Measurements from ENCODE around the gene PKNOX1.
A peak's percentile ranks its signal among the peaks of the same experiment; 100 is the strongest.
"Not testable (repeated sequence)": the region's sequence is repeated elsewhere in the genome, so short reads cannot be mapped to it uniquely, and the experiment has no call there.

Gene PKNOX1, protein sequence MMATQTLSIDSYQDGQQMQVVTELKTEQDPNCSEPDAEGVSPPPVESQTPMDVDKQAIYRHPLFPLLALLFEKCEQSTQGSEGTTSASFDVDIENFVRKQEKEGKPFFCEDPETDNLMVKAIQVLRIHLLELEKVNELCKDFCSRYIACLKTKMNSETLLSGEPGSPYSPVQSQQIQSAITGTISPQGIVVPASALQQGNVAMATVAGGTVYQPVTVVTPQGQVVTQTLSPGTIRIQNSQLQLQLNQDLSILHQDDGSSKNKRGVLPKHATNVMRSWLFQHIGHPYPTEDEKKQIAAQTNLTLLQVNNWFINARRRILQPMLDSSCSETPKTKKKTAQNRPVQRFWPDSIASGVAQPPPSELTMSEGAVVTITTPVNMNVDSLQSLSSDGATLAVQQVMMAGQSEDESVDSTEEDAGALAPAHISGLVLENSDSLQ

DNA sequence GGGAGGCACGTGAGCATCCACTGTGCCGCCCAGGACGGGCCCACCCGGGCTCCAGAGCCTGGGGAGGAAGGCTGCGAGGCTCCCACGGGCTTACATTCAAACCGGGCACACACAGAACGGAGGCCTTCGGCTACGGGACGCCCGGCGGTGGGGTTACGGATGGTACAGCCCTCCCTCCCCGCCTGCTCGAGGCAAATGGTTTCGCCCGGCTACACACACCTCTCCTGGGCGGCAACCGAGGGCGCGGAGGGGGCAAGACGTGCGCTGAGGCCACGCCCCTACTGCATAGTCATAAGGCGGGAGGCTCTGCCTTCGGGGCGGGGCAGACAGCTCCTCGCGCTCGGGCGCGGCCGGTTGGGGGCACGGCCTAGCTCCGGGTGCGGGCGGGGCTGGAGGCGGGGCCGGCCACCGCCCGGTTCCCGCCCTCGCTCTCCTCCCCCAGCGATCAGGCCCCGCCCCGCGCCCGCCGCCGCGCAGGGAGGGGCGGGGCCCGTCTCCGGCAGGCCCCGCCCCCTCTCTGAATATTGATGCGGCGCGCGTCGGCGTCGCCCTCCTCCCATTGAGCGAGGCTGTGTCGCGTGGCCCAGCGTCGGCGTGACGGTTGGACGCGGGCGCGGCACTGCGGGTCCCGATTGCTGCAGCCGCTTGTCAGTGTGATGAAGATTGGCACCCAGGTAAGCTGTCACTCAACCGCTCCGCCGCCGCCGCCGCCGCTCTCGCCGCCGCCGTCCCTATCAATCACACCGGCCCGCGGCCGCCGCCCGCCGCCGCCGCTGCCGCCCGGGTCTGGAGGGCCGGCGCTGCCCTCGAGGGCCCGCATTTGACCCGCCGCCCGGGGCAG, at the start of gene PKNOX1:
Gene PKNOX1, plus strand, starts transcription at position 572 of the 841 bp plus-strand sequence. CDS start 29,820 bp downstream, outside the sequence.
- peak; percentile 99 for DNase-seq

DNA sequence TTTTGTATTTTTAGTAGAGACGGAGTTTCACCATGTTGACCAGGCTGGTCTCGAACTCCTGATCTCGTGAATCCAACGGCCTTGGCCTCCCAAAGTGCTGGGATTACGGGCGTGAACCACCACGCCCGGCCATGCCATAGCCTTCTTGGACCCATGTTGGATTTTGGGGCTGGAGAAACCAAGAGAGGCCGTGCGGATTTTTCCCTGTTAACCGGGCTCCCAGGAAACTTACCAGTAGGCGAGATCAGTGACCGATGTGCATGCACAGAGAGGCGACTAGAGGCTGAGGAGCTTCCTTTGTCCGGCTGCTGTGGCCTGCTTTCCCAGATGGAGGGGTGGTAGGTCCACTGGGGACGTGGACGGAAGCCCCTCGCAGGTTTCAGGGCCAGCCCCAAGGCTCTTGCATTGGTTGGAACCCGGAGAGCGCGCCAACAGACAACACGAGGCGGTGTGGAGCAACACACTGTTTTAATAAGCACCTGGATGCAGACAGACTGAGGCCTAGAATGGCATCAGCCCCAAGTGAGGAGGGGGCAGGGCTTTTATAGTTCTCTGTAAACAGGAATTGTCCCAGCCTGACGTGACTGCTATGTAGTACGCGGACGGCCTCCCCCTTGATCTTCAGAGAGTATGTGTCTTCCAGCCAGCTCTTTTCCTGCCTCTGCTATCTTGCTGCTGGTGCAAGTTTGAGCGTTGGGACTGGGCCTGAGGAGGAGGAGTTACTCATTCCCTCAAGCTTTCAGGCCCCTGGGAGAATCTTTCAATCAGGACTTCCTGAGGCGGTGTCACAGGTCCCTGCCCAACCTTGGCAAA, 49.0 kb upstream of the PKNOX1 start, which contains the start of gene ERVH48-1:
Gene ERVH48-1, minus strand, starts transcription at position 517 of the 813 bp plus-strand sequence. CDS start 6,624 bp downstream, outside the sequence.
- no peak for DNase-seq

DNA sequence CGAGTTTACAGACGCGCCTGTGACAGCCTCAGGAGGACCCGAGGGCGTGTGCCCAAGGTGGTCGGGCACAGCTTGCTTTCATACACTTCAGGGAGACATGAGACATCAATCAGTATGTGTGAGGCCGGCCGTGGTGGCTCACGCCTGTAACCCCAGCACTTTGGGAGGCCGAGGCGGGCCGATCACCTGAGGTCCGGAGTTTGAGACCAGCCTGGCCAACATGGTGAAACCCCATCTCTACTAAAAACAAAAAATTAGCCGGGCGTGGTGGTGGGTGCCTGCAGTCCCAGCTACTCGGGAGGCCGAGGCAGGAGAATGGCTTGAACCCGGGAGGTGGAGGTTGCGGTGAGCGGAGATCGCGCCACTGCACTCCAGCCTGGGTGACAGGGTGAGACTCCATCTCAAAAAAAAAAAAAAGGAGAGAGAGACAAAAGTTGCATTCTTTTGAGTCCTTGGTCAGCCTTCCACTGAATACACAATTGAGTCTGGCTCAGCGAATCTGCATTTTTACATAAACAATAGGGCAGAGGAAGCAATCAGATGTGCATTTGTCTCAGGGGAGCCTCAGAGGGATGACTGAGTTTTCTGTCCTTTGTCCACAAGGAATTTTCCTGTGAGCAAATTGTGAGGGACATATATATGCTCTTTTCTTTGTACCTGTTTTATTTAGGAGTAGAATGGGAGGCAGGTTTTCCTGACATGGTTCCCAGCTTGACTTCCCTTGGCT, 46.7 kb upstream of the PKNOX1 start:
- DNase-seq: not testable (repeated sequence)

DNA sequence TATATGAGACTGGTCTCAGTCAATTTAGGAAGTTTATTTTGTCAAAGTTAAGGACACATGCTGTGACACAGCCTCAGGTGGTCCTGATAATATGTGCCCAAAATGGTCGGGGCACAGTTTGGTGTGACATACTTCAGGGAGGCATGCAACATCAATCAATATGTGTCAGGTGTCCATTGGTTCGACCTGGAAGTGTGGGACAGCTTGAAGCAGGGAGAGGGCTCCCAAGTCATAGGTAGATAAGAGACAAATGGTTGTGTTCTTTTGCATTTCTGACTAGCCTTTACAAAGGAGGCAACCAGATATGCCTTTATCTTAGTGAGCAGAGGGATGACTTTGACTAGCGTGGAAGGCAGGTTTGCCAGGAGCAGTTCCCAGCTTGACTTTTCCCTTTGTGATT, 44.4 kb upstream of the PKNOX1 start:
- no peak for DNase-seq

DNA sequence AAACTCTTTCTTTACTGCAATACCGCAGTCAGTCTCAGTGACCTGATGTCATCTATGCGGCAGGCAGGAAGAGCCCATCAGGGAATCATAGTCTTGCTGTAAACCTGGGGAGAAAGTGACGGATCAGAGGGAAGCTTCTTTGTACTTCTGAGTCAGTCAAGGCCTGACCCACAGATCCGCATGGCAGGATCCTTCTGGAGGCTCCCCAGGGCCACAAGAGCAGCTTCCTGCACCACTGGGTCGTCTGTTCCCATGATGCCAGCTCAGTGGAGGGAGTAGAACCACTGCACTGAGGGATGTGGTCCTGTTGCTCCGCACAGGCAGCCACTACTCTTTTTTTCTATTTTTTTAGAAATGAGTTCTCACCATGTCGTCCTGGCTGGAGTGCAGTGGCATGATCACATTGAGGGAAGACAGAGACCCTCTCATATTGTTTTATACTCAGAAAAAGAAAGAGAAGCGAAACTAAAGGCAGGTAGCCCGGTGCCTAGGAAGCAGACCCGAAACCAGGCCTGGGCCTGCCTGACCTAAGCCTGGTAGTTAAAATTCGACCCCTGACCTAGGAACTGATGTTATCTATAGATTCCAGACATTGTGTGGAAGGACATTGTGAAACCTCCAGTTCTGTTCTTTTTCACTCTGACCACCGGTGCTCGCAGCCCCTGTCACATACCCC, 42.7 kb upstream of the PKNOX1 start:
- DNase-seq: no peak

DNA sequence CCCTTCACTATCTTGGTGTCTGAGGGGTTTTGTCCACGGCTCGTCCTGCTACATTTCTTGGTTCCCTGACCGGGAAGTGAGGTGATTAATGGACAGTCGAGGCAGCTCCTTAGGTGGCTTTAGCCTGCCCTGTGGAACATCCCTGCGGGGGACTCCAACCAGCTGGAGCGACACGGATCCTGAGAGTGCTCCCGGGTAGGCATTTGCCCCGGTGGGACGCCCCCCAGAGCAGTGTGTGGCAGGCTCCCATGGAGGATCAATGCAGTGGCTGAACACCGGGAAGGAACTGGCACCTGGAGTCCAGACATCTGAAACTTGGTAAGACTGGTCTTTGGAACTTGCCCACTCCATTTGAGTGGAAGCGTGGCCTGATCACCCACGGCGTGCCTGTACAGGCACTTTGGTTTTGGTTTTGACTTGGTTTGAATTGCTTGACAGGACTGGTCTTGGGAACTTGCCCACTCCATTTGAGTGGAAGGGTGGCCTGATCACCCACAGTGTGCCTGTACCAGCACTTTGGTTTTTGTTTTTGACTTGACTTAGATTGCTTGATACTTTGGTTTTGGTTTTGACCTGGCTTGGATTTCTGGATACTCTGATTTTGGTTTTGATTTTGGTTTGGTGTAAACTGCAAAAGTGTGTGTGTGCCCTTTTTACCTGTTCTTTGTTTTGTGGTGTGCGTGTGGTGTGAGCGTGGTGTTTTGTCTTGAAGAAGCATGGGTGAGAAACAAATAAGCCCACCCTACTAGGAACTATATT, 41.8 kb upstream of the PKNOX1 start:
- not testable (repeated sequence) for DNase-seq

DNA sequence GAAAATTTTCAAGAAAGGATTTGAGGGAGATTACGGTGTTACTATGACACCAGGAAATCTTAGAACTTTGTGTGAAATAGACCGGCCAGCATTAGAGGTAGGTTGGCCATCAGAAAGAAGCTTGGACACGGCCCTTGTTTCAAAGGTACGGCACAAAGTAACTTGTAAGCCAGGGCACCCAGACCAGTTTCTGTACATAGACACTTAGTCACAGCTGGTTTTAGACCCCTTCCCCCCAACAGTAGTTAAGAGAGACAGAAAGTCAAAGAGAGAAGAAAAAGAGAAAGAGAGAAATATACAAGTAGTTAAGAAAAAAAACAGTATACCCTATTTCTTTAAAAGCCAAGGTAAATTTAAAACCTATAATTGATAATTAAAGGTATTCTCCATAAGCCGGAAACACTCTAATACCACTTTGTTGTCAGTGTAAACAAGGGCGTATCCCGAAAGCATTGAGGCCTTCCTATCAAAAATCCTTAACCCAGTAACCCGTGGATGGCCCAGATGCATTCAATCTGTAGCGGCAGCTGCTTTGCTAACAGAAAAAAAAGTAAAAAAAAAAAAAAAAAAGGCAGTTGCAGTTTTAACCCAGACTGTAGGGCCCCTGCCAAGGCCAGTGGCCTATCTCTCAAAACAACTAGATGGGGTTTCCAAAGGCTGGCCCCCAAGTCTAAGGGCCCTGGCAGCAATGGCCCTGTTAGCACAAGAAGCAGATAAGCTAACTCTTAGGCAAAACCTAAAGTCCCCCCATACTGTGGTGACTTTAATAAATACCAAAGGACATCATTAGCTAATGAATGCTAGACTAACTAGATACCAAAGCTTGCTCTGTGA, 41.0 kb upstream of the PKNOX1 start:
- not testable (repeated sequence) for DNase-seq

DNA sequence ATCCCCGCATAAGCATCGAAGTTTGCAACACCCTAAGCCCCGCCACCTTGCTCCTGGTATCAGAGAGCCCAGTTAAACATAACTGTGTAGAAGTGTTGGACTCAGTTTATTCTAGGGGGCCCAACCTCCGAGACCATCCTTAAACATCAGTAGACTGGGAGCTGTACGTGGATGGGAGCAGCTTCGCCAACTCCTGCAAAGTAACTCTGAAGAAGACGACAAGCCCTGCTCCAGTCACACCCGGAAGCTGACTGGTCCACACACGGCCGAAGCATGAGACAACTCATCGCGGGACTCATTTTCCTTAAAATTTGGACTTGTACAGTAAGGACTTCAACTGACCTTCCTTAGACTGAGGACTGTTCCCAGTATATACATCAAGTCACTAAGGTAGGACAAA, 40.4 kb upstream of the PKNOX1 start:
- DNase-seq: not testable (repeated sequence)

DNA sequence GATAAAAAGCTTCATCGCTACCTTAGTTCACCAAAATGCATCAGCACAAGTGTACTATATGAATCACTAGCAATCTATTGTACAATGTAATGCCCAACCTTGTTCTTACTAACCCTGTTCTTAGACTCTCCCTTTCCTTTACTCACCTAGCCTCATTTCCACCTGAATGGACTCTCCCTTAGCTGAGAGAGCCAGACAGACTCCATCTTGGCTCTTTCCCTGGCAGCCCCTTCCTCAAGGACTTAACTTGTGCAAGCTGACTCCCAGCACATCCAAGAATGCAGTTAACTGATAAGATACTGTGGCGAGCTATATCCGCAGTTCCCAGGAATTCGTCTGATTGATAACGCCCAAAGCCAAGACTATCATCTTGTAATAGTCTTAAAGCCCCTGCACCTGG, 38.0 kb upstream of the PKNOX1 start:
- not testable (repeated sequence) for DNase-seq

DNA sequence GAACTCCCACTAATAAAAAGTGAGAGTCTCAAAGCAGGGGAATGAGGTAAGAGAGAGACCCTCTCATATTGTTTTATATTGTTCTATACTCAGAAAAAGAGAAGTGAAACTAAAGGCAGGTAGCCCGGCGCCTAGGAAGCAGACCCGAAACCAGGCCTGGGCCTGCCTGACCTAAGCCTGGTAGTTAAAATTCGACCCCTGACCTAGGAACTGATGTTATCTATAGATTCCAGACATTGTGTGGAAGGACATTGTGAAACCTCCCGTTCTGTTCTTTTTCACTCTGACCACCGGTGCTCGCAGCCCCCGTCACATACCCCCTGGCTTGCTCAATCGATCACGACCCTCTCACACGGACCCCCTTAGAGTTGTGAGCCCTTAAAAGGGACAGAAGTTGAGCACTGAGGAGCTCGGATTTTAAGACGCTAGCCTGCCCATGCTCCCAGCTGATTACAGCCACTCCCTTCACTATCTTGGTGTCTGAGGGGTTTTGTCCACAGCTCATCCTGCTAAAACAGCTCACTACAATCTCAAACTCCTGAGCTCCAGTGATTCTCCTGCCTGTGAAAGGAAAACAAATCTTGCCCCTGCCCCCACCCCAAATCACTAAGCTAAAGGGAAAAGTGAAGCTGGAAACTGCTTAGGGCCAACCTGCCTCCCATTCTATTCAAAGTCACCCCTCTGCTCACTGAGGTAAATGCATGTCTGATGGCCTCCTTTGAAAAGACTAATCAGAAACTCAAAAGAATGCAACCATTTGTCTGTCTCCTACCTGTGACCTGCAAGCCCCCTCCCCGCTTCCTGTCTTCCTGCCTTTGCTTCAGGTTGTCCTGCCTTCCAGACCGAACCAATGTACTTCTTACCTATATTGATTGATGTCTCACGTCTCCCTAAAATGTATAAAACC, 37.1 kb upstream of the PKNOX1 start:
- DNase-seq: not testable (repeated sequence)

DNA sequence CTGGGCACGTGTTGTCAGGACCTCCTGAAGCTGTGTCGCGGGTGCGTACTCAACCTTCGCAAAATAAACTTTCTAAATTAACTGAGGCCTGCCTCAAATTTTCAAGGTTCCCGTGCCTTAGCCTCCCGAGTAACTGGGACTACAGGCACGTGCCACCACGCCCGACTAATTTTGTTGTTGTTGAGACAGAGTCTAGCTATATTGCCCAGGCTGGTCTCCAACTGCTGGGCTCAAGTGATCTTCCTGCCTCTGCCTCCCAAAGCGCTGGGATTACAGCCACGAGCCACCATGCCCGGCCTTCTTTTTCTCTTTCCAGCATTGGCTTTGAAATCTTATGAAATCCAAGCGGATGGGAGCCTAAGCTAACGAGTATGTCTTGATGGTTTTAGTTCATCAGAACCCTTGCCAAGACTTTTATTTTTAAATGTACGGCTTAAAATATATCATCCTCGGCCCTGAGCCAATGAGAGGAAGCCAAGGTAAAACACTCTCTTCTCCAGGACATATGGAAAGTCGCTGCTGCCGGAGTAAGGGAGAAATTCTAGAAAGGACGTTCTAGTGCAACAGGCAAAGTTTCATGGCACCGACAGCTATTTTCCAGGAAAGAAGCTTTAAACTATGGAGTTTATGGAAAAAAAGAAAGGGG, 36.3 kb upstream of the PKNOX1 start:
- DNase-seq: no peak

DNA sequence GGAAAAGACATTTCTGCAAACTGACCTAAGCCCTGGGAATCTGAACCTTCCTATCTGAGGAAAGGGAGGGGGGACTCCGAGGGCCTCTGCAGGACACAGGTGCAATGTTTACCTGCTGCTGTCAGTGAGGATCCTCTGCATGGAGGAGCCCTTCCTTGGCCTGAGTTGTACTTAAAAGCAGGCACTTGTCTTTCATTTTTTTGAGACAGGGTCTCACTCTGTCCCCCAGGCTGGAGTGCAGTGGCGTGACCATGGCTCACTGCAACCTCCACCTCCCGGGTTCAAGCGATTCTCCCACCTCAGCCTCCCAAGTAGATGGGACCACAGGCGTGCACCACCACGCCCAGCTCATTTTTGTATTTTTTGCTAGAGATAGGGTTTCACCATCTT, 35.8 kb upstream of the PKNOX1 start:
- DNase-seq: not testable (repeated sequence)

DNA sequence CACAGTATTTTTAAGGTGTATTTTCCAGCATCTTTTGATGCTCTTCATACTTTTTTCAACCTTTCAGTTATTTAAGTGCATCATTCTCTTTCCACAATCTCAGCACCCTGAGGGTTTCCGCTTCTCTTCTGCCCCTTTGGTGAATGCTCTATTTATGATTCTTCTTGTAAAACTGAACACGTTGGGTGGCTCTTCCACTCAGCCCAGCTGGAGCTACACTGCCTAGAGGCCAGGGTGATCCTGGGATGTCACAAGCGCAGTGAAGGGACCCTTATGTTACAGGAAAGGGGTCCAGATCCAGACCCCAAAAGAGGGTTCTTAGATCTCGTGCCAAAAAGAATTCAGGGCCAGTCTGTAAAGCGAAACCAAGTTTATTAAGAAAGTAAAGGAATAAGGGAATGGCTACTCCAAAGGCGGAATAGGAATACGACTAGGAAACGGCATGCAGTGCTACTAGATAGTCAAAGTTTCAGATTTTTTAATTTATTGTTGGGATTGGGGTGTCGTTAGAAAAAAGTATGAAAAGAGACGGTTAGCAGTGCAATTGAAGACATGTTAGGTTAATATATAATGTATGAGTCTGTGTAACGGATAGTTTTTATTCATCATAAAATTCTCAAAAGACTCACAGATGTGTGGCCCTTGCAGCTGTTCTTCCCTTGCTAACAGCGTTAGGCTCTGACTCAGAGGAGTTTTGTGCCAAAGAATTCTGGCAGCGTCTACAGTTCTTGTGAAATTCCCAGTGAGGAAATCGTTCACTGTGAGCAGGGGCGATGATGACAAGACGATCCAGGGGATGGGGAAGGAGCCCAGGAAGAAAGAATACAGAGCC, 34.6 kb upstream of the PKNOX1 start:
- DNase-seq: no peak

DNA sequence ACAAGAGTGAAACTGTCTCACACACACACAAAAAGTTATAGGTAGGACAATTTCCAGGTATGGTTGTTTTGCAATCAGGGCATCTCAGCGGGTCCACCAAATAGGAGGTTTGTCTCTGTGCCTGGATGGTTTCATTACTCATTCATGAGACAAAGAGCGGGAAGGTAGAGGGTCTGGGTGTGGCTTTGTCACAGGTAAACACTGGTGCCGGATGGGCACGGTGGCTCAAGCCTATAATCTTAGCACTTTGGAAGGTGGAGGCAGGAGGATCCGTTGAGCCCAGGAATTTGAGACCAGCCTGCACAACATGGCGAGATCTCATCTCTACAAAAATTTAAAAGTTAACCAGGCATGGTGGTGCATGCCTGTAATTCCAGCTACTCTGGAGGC, 32.7 kb upstream of the PKNOX1 start:
- no peak for DNase-seq

DNA sequence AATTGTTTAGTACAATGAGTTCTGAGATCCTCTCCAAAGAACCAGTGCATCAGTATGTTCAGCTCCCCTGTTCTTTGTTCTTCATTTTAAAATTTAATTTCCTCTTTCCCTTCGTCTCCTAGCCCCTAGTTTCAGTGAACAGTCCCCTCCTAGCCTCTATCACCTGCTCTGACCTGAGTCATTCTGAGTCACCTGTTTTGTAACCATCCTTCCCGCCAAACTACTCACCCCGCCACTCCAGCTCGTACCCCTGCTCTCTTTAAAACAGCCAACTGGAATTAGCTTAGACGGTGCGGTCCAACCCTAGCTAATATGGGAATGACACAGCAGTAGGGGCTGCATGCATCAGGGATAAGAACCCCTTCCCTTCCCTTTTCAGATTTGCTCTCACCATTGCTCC, 32.1 kb upstream of the PKNOX1 start:
- DNase-seq: no peak

DNA sequence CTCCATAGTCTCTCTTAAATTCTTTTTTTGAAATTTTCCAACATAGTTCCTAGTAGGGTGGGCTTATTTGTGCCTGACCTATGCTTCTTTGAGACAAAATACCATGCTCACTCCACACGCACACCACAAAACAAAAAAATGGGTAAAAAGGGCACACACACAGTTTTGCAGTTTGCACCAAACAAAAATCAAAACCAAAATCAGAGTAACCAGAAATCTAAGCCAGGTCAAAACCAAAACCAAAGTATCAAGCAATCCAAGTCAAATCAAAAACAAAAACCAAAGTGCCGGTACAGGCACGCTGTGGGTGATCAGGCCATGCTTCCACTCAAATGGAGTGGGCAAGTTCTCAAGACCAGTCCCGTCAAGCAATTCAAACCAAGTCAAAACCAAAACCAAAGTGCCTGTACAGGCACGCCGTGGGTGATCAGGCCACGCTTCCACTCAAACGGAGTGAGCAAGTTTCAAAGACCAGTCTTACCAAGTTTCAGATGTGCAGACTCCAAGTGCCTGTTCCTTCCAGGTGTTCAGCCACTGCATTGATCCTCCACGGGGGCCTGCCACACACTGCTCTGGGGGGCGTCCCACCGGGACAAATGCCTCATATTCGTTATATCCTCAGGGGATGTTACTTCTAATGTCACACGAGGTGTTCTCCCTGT, 25.1 kb upstream of the PKNOX1 start:
- not testable (repeated sequence) for DNase-seq

DNA sequence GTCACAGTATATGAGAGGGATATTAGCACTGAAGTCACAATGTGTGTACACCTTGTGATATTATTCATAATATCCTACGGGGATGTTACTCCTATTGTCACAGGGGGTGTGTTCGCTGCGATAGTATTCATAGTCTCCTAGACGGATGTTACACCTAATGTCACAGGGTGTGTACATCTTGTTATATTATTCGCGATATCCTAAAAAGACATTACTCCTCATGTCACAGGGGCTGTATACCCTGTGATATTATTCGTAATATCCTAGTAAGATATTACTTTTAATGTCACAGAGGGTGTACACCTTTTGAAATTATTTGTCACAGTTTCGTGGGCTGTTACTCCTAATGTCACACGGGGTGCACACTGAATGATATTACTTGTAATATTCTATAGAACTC, 23.2 kb upstream of the PKNOX1 start:
- not testable (repeated sequence) for DNase-seq

Measured in activated CD4-positive, CD25-positive, alpha-beta regulatory T cell treated with anti-CD3 and anti-CD28 coated beads, Interleukin-2, amount 50 U/mL, for 72 hours (primary cell).